ENCODE results near the gene COL9A3.

Gene COL9A3

DNA sequence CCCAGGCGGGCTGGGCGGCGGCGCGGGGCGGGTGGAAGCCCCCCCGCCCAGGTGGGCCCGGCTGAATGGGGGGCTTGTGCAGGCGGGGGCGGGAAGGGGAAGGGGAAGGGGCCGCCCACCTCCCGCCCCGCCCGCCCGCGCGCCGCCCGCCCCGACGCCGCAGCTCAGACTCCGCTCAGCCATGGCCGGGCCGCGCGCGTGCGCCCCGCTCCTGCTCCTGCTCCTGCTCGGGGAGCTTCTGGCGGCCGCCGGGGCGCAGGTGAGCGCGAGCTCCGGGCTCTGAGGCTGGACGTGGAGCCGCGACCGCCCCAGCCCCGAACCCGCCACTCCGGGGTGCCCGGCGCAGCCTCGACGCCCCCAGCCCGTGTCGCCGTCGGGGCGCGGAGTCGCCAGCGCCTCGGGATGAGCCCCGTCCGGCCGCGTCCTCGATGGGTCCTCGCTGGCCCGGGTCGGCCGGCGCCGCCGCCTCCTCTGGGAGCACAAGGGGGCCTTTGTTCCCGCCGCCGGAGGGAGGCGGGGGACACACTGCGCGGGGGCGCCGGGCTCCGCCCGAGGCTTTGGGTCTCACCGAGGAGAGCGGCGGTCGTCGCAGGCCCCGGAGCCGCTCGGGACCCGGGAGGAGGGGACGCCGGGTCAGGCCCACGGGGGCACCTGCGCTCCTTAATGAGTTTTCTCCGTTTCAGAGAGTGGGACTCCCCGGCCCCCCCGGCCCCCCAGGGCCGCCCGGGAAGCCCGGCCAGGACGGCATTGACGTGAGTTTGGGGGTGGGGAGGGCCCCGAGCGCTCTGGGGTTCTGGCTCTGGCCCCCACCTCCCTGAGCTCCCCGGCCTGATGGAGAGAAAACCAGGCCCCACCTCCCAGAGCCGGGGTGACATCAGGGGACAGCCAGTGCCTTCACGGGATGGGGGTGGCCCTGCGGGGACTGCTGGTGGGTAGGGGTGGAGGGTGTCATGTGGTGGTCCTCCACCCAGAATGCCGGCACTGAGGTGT lies at the start of gene COL9A3:
COL9A3 (plus strand) TSS at position 167 of the 990 bp plus-strand sequence; CDS start at position 182, 15 bp downstream.
- H3K9me3 Mint-ChIP-seq (ENCODE audit: low read depth), result no peaks in the 10 kb centered on the region
- peak within 1 kb of the TSS; percentile 70 for H3K4me3 Mint-ChIP-seq
- H3K27me3 Mint-ChIP-seq, result peaks cover 3% of the 10 kb centered on the region
- H3K27ac Mint-ChIP-seq, result no peak within 1 kb of the TSS
- peaks cover 9% of the 10 kb centered on the region for H3K4me1 Mint-ChIP-seq (ENCODE audit: low read depth)
- no peaks in the 10 kb centered on the region for H3K36me3 Mint-ChIP-seq

DNA sequence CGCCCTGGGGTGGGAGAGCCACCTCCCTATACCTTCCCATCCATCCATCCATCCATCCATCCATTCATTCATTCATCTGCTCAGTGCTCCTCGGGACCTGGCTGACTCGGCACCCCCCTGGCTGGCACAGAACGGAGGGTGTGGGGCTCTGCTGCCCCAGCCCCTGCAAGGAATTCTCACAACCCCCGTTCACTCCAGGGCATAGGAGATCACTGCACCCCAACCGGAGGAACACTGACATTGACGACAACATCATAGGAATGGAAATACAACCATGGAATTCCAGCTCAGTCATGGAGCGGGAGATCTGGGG lies 48.7 kb upstream of the COL9A3 start:
- Mint-ChIP-seq H3K4me3 (no peak overlapping the region), H3K27me3 (no peaks in the 10 kb centered on the region), H3K27ac (no peak overlapping the region), H3K9me3 (ENCODE audit: low read depth) (no peaks in the 10 kb centered on the region), H3K4me1 (ENCODE audit: low read depth) (peaks cover 28% of the 10 kb centered on the region), H3K36me3 (no peaks in the 10 kb centered on the region)

DNA sequence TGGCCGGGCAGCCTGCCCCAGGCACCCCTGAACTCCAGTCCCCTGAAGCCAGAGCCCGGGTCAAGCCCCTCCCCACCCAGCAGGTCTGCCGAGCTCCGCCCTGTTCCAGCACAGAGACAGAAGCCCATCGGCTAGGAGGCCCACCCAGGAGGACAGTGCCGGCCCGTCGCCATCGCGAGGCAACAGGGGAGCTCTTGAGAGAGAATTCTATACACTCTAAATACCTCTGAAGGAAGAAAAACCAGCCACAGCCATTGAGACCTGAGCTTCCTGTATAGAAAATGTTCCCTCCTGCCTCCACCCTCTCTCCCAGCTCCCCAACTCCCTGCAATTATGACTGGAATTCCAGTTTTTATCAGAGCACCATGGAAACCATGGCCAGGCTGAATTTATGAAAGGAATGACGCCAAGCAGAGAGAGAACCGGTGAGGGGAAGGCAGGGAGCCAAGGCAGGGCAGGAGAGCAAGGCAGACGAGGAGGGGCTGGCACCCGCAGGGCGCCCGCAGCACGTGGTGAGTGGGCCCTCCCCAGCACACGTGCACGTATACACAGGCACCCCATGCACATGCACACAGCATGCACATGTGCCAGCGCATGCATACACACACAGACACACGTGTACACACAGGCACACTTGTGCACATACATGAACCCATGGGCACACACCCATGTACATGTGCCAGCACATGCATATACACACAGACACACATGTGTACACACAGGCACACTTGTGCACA lies 48.1 kb upstream of the COL9A3 start:
- Mint-ChIP-seq H3K4me1 (ENCODE audit: low read depth) (peaks cover 31% of the 10 kb centered on the region), H3K27ac (no peak overlapping the region), H3K9me3 (ENCODE audit: low read depth) (no peaks in the 10 kb centered on the region), H3K27me3 (no peaks in the 10 kb centered on the region), H3K4me3 (no peak overlapping the region), H3K36me3 (no peaks in the 10 kb centered on the region)

DNA sequence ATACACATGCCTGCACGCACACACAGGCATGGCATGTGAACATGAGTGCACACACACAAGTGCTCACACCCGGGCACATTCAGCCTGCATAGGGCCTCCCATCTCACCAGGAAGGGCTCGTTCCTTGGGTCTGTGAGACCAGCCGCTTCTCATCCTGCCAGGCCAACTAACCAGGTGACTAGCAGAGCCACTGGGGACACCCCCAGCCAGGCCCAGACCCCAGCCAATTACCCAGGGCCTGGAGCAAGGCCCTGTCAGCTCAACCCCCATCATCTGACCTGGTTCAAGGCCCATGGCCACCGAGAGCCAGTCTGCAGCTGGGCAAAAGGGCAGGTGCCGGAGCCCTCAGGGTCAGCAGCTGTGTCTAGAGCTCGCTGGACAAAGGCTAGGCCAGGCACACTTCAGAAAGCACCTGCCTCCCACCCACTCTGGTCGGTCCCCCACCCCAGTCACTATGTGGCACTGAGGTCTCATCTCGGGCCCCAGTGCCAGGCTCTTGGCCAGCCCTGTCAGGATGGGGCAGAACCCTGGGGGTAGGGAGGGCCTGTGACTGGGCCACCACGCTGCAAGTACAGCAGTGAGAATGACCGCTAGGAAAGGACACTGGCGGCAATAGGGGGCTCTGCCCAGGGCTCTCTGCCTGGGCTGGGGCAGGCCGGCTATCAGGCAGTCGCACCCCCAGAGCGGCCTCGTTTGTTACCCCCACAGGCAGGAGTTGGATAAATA lies 47.3 kb upstream of the COL9A3 start:
- Mint-ChIP-seq H3K4me3 (no peak overlapping the region), H3K9me3 (ENCODE audit: low read depth) (no peaks in the 10 kb centered on the region), H3K27me3 (no peaks in the 10 kb centered on the region), H3K36me3 (no peaks in the 10 kb centered on the region), H3K27ac (no peak overlapping the region), H3K4me1 (ENCODE audit: low read depth) (peaks cover 35% of the 10 kb centered on the region)

- Mint-ChIP-seq H3K4me3 (no peak overlapping the region), H3K36me3 (no peaks in the 10 kb centered on the region), H3K27me3 (no peaks in the 10 kb centered on the region), H3K27ac (no peak overlapping the region), H3K9me3 (ENCODE audit: low read depth) (no peaks in the 10 kb centered on the region), H3K4me1 (ENCODE audit: low read depth) (peaks cover 43% of the 10 kb centered on the region)
Observed at GRCh38 chr20:62770111-62770910, 46.5 kb upstream of the COL9A3 start.

DNA sequence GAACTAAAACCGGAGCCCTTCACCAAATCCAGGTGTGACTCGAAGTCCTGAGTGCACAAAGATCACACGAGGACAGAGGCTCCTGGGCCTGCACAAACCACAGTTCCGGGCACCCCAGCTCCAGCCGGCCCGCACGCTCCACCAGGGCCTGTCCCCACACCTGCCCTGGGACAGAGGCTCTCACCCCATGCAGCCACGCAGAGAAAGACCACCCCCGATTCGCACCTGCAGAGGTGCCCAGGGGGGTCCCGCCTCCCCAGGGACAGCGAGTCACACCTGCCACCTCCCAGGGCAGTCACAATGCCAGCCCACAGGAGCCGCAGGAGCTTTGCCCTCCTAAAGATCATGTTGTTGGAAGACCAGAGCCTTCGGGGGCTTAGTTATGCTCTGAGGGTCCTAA lies 45.9 kb upstream of the COL9A3 start:
- Mint-ChIP-seq H3K36me3 (no peaks in the 10 kb centered on the region), H3K27me3 (no peaks in the 10 kb centered on the region)

DNA sequence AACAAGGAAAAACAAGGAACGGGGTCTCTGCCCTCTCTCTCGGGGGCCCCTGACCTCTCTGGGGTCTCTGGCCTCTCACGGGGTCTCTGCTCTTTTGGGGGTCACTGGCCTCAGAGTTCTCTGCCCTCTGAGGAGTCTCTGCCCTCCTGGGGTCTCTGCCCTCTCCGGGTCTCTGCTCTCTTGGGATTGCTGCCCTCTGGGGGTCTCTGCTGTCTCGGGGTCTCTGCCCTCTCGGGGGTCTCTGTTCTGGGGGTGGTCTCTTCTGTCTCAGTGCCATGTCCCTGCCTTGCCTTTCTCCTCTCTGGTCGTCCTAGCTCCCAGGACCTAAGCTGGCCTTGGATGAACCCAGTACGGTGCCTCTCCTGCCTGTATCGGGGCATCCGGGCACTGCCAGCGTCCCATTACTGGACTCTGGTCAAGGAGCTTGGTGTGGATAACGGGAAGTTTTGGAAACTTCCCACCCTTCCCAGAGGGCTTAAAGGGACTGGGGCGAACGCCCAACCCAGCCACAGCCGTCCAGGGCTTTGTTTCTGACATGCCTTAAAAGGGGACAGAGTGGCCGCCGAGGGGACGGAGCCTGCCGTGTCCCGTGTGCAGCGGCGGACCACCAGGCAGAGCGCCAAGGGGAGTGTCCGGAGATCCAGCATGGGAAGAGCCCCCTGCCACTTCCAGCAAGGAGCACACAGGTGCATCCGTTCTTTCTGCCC lies 45.3 kb upstream of the COL9A3 start:
- Mint-ChIP-seq H3K4me3 (no peak overlapping the region), H3K9me3 (ENCODE audit: low read depth) (no peaks in the 10 kb centered on the region), H3K36me3 (no peaks in the 10 kb centered on the region), H3K27me3 (no peaks in the 10 kb centered on the region), H3K4me1 (ENCODE audit: low read depth) (peaks cover 54% of the 10 kb centered on the region), H3K27ac (no peak overlapping the region)

More for the DNA sequence above, 45.9 kb upstream of the COL9A3 start:
- no peak overlapping the region for H3K27ac Mint-ChIP-seq
- no peak overlapping the region for H3K4me3 Mint-ChIP-seq
- no peaks in the 10 kb centered on the region for H3K9me3 Mint-ChIP-seq (ENCODE audit: low read depth)
- peaks cover 48% of the 10 kb centered on the region for H3K4me1 Mint-ChIP-seq (ENCODE audit: low read depth)

GRCh38 chr20:62772103-62772611 lies 44.7 kb upstream of the COL9A3 start:
- Mint-ChIP-seq H3K27ac (peak overlapping the region; percentile 70), H3K9me3 (ENCODE audit: low read depth) (no peaks in the 10 kb centered on the region), H3K27me3 (no peaks in the 10 kb centered on the region), H3K36me3 (no peaks in the 10 kb centered on the region), H3K4me1 (ENCODE audit: low read depth) (peaks cover 58% of the 10 kb centered on the region), H3K4me3 (no peak overlapping the region)

DNA sequence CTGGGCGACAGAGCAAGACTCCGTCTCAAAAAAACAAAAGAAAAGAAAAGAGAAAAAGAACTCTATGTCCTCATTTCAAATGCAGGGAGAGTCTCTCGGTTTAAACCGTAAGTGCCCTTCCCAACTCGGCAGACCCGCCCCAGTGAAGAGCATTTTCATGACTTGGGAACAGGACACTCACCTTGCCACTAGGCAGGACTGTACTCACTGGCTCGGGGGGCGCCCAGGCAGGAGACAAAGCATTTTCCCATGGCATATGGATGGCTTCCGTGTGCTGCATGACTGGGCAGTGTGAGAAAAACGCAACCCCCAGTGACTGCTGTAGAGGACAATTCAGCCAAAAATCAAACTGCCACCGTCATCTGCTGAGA lies 44.2 kb upstream of the COL9A3 start:
- no peaks in the 10 kb centered on the region for H3K27me3 Mint-ChIP-seq
- peaks cover 58% of the 10 kb centered on the region for H3K4me1 Mint-ChIP-seq (ENCODE audit: low read depth)
- H3K4me3 Mint-ChIP-seq, result no peak overlapping the region
- peak overlapping the region; percentile 70 for H3K27ac Mint-ChIP-seq
- no peaks in the 10 kb centered on the region for H3K9me3 Mint-ChIP-seq (ENCODE audit: low read depth)
- no peaks in the 10 kb centered on the region for H3K36me3 Mint-ChIP-seq

DNA sequence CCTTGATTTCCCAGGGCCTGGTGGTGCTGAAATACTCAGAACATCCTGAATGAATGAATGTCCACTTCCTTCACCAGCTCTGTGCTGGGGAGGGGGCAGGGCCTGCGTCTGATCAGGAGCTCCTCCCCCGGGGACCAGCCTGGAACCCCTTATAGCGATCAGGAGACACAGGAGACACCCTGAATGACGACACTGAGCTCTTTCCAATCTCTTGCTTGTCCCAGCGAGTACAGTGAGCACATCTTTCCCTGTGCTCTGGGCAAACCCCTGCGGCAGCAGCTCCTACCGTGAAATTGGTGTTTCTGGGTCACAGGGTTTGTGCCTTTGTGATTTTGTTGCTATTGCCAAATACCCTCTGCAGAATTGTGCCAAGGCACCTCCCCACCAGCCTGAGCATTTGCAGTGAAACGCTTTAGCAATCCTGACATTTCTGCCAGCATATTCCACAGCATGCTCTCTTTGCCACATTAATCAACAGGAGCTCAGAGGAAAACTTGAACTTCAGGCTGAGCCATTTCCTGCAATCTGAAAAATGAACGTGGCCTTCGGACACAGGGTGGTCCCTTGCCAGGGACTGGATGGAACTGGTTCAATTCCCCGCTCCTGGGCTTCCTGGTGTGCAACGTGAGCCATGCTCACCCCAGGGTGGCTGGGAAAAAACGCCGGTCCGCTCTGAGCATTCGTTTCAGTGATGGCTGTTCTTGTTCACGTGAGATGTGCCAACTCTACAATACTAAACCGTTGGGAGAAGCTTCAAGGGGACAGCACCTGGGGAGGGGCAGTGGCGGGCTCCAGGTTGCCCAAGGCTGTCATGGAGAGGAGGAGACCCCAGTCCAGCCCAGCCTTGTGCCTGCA lies 43.6 kb upstream of the COL9A3 start:
- Mint-ChIP-seq H3K27me3 (no peaks in the 10 kb centered on the region), H3K4me1 (ENCODE audit: low read depth) (peaks cover 56% of the 10 kb centered on the region), H3K27ac (peak overlapping the region; percentile 28)

GRCh38 chr20:62773845-62774714 lies 42.8 kb upstream of the COL9A3 start:
- Mint-ChIP-seq H3K27ac (peak overlapping the region; percentile 86), H3K4me1 (ENCODE audit: low read depth) (peaks cover 53% of the 10 kb centered on the region)

More for the DNA sequence above, 43.6 kb upstream of the COL9A3 start:
- Mint-ChIP-seq H3K4me3 (no peak overlapping the region), H3K36me3 (no peaks in the 10 kb centered on the region), H3K9me3 (ENCODE audit: low read depth) (no peaks in the 10 kb centered on the region)

DNA sequence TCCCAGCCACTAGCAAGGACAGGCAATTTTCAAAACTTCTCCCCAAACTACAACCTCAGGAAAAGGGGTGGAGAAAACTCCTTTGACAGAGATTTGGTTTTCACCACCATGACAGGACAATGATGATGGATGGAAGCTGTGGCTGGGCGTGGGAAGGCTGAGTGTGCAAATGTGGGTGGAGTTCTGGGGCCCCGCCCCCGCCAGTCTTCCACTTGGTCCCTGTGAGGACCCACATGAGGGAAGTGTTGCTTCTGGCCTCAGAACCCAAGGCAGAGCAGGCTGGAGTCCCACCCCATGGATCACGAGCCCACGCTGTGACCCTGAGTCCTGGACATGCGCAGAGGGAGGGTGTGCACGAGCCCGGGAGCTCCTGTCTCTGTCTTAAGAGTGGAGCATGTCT lies 42.1 kb upstream of the COL9A3 start:
- peak overlapping the region; percentile 87 for H3K27ac Mint-ChIP-seq
- H3K36me3 Mint-ChIP-seq, result no peaks in the 10 kb centered on the region
- no peaks in the 10 kb centered on the region for H3K9me3 Mint-ChIP-seq (ENCODE audit: low read depth)
- peak overlapping the region; percentile 28 for H3K4me3 Mint-ChIP-seq
- peaks cover 49% of the 10 kb centered on the region for H3K4me1 Mint-ChIP-seq (ENCODE audit: low read depth)
- H3K27me3 Mint-ChIP-seq, result no peaks in the 10 kb centered on the region

More at GRCh38 chr20:62773845-62774714, 42.8 kb upstream of the COL9A3 start:
- Mint-ChIP-seq H3K9me3 (ENCODE audit: low read depth) (no peaks in the 10 kb centered on the region), H3K4me3 (peak overlapping the region; percentile 30), H3K27me3 (no peaks in the 10 kb centered on the region), H3K36me3 (no peaks in the 10 kb centered on the region)

Data from activated naive CD8-positive, alpha-beta T cell (primary cell).